Kidney (tissue), 14 donors: ENCODE data around the gene SLC28A2. TPM values are rescaled to one million over a fixed set of nuclear protein-coding genes. Genes with fewer than 3 reads are reported as not detected.

Source experiments
- DNase-seq, 5 donors: peaks; one replicate each; pipeline ENCODE4 v3.0.0-alpha.2; 2013 to 2020
- FAIRE-seq: peaks from 2 replicates; lab custom pipeline; 2012; peaks lifted over from hg19 to GRCh38; lab: Jason Lieb, UNC
- H3K27ac ChIP-seq, 2 donors: one replicate each; pipeline ENCODE4 v1.7.0; 2013; ENCODE audit warnings: low read depth in 2 of 2, low read length in 2 of 2, inconsistent platforms in 1 of 2
- H3K27me3 ChIP-seq: one replicate; pipeline ENCODE4 v1.7.1; 2013; ENCODE audit warnings: low read length, inconsistent platforms; ENCODE audit not compliant: control insufficient read depth, insufficient read depth
- H3K36me3 ChIP-seq, 3 donors: one replicate each; pipeline versions ENCODE4 v1.7.0 to v1.7.1; 2013; ENCODE audit warnings: low read length in 3 of 3, control low read depth in 1 of 3, inconsistent platforms in 1 of 3; ENCODE audit not compliant: insufficient read depth in 3 of 3, control insufficient read depth in 2 of 3
- H3K4me1 ChIP-seq, 3 donors: one replicate each; pipeline versions ENCODE4 v1.7.0 to v1.7.1; 2013; ENCODE audit warnings: low read length in 3 of 3, inconsistent platforms in 1 of 3, low read depth in 1 of 3; ENCODE audit not compliant: control insufficient read depth in 2 of 3, insufficient read depth in 2 of 3
- H3K4me3 ChIP-seq, 3 donors: one replicate each; pipeline versions ENCODE4 v1.7.0 to v1.8.1; 2013; ENCODE audit warnings: low read length in 3 of 3, control low read depth in 1 of 3, inconsistent platforms in 1 of 3
- H3K9ac ChIP-seq, 3 donors: one replicate each; pipeline versions ENCODE4 v1.7.0 to v1.7.1; 2013; ENCODE audit warnings: low read length in 3 of 3, control low read depth in 1 of 3, inconsistent platforms in 1 of 3
- H3K9me3 ChIP-seq, 3 donors: one replicate each; pipeline versions ENCODE4 v1.7.0 to v1.7.1; 2013; ENCODE audit warnings: low read length in 3 of 3, control low read depth in 1 of 3, inconsistent platforms in 1 of 3; ENCODE audit not compliant: control insufficient read depth in 2 of 3, insufficient read depth in 1 of 3
- CTCF ChIP-seq: IDR thresholded peaks from 3 replicates; pipeline ENCODE4 v1.5.1; 2012; ENCODE audit warnings: mild to moderate bottlenecking, moderate library complexity, borderline replicate concordance; ENCODE audit not compliant: insufficient read depth; ENCODE audit errors: extremely low read depth
- intact Hi-C: fragments of 100-400 bp; cut with DNase I; formaldehyde crosslinking; loops from one replicate; pipeline ENCODE4 v1.11.1; 2022
- polyA plus RNA-seq: library from polyadenylated mRNA; stranded (reverse); fragments of 350-450 nt; fragmentation: Illumina TruSeq; extraction: RNeasy Lipid Tissue Mini Kit (QIAGEN cat#74804); gene quantifications from one replicate; pipeline ENCODE4 v1.2.3, GENCODE V29; 2014; ENCODE audit warnings: low read depth, low replicate concordance; ENCODE audit not compliant: insufficient read depth
- total RNA-seq: library from RNA; stranded (reverse); fragmentation: NEBNext Ultra II Directional; extraction: Animal tissue kit (Norgen Biotek cat#: 25700); gene quantifications from one replicate; pipeline ENCODE4 v1.2.1, GENCODE V29; 2021
- donor health status: control.
- donor health status: control.
- donor health status: control.
- donor health status: control.
- donor health status: control.
- donor health status: DM: yes; HTN: yes; CAD: no.
- donor health status: Normal renal cell carcinoma (clear cell type).

The SLC28A2 gene
- total and polyA plus RNA-seq, 2 donors from 2014 or later: 0.17 TPM; not detected in 1

- H3K4me1 ChIP-seq: no peaks in the 10 kb centered on the region
- H3K36me3 ChIP-seq: no peaks in the 10 kb centered on the region
- H3K9ac ChIP-seq: no peak overlapping the region
- H3K4me3 ChIP-seq: no peak overlapping the region
- intact Hi-C loops: no loop called here
- no peaks in the 10 kb centered on the region for H3K27me3 ChIP-seq
- no peak overlapping the region for H3K27ac ChIP-seq
- peak in 2 of 5 donors; percentile 40 to 43 for DNase-seq
- no peak for TF ChIP-seq CTCF
- no peaks in the 10 kb centered on the region for H3K9me3 ChIP-seq
- FAIRE-seq: no peak
Measured at GRCh38 chr15:45262906-45263461, 10.9 kb downstream of the SLC28A2 start.

GRCh38 chr15:45263854-45264253 lies 11.8 kb downstream of the SLC28A2 start:
- FAIRE-seq: no peak
- no peak for TF ChIP-seq CTCF
- no peak overlapping the region for H3K4me3 ChIP-seq
- no peaks in the 10 kb centered on the region for H3K4me1 ChIP-seq
- H3K27me3 ChIP-seq: no peaks in the 10 kb centered on the region
- DNase-seq: no peak
- intact Hi-C loops: no loop called here
- H3K9me3 ChIP-seq: no peaks in the 10 kb centered on the region
- no peaks in the 10 kb centered on the region for H3K36me3 ChIP-seq
- H3K9ac ChIP-seq: no peak overlapping the region
- no peak overlapping the region for H3K27ac ChIP-seq

DNA sequence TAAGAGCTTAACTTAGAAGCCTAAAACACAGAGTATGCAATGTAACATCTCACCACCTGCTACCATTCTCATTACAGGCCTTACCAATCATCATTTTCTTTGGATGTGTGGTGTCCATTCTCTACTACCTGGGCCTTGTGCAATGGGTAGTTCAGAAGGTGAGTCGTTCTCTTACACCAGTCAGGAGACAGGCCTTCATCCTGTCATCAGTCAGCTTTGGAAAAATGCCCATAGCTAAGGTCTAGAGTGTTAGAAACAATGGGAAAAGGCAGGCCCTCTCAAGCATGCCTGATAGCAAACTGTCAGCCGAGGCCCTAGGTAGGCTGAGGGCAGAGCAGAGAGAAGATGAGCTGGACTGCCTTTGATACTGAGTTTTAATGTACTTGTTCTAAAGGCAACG lies 13.5 kb downstream of the SLC28A2 start:
- H3K9ac ChIP-seq: no peak overlapping the region
- FAIRE-seq (no peak), DNase-seq (no peak)
- no peak for TF ChIP-seq CTCF
- H3K4me3 ChIP-seq: no peak overlapping the region
- intact Hi-C loops: no loop called here
- H3K27me3 ChIP-seq: no peaks in the 10 kb centered on the region
- H3K4me1 ChIP-seq: no peaks in the 10 kb centered on the region
- no peak overlapping the region for H3K27ac ChIP-seq
- H3K9me3 ChIP-seq: no peaks in the 10 kb centered on the region
- no peaks in the 10 kb centered on the region for H3K36me3 ChIP-seq

- H3K27ac ChIP-seq: no peak overlapping the region
- no peak overlapping the region for H3K4me3 ChIP-seq
- intact Hi-C loops: no loop called here
- H3K4me1 ChIP-seq: no peaks in the 10 kb centered on the region
- DNase-seq (no peak), FAIRE-seq (no peak)
- no peaks in the 10 kb centered on the region for H3K9me3 ChIP-seq
- TF ChIP-seq CTCF: no peak
- H3K27me3 ChIP-seq: no peaks in the 10 kb centered on the region
- H3K36me3 ChIP-seq: no peaks in the 10 kb centered on the region
- H3K9ac ChIP-seq: no peak overlapping the region
Measured at GRCh38 chr15:45268135-45268534, 16.1 kb downstream of the SLC28A2 start.
